Measurements from ENCODE around the gene CFAP20DC.

The CFAP20DC gene

DNA sequence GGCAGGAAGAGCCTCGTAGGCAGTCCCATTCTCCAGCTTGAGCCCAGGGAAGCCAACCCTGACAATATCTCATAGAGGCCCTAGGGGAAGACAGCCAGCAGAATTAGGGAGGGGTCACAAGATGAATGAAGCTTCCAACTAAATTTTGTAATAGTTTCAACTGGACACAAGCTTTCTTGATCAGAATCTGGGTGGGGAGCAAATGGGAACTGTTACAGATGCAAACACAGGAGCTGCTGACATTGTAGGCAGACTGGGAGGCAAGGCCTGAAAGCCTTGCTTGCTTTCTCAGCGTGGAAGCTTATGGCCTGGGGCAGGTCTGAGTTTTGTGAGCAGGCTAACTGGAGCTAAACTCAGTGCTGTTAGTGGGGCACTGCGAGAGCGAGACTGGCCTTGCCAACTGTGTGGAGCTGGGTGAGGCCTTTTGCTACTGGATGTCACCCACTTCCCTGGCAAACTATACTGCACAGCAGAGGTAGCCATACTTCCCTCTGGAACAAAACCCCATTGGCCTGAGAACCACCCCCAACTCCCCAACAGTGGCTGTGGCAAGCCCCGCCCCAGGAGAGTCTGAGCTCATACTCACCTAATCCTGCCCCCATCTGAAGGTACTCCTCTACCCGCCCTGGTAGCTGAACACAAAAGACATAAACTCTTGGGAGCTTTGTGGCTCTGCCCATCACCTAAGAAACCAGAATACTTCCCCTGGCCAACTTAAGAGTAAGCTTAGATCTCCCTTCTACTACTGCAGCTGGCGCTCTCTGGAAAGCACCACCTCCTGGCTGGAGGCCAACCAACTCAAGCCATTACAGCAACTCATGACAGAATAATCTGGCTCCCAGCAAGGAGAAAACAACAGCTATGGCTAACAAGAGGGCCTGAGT, 42.9 kb downstream of the CFAP20DC start:
- DNase-seq (ENCODE audit: low read depth) = peak; percentile 4
- no peak overlapping the region for H3K4me3 ChIP-seq (ENCODE audit: low read depth, low read length)
- TF ChIP-seq CTCF (IDR thresholded peaks at IDR 0.05; ENCODE audit: insufficient read depth, low read depth, low read length, missing control alignments) = no peak

- no peak for DNase-seq (ENCODE audit: low read depth)
- H3K4me3 ChIP-seq (ENCODE audit: low read depth, low read length) = no peak overlapping the region
- TF ChIP-seq CTCF (IDR thresholded peaks at IDR 0.05; ENCODE audit: insufficient read depth, low read depth, low read length, missing control alignments) = no peak
Measured at GRCh38 chr3:59001675-59002074, 48.1 kb downstream of the CFAP20DC start.

DNA sequence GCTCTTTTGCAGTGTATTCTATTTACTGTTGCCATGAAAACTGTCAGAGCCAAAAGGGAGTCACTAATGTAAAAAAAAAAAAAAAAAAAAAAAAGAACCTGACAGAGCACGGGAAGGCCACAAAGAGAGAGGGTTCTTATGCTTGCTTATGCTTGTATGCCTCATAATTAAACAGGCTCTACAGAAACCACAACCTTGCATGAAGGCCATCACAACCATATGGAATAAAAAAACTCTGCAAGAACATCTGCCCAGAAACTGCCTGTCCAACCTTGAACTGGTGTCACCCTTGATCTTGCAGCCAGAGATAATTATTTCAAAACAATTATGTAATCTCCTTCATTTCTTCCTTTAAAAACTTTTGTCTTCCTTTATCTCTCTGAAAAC, 50.1 kb downstream of the CFAP20DC start:
- H3K4me3 ChIP-seq (ENCODE audit: low read depth, low read length) = no peak overlapping the region
- no peak for TF ChIP-seq CTCF (IDR thresholded peaks at IDR 0.05; ENCODE audit: insufficient read depth, low read depth, low read length, missing control alignments)
- DNase-seq (ENCODE audit: low read depth) = no peak

GRCh38 chr3:58999134-58999773, 50.6 kb downstream of the CFAP20DC start:
- no peak for TF ChIP-seq CTCF (IDR thresholded peaks at IDR 0.05; ENCODE audit: insufficient read depth, low read depth, low read length, missing control alignments)
- no peak for DNase-seq (ENCODE audit: low read depth)
- H3K4me3 ChIP-seq (ENCODE audit: low read depth, low read length) = no peak overlapping the region

GRCh38 chr3:58998476-58999117, 51.2 kb downstream of the CFAP20DC start:
- no peak overlapping the region for H3K4me3 ChIP-seq (ENCODE audit: low read depth, low read length)
- peak; percentile 14 for DNase-seq (ENCODE audit: low read depth)
- TF ChIP-seq CTCF (IDR thresholded peaks at IDR 0.05; ENCODE audit: insufficient read depth, low read depth, low read length, missing control alignments) = no peak

DNA sequence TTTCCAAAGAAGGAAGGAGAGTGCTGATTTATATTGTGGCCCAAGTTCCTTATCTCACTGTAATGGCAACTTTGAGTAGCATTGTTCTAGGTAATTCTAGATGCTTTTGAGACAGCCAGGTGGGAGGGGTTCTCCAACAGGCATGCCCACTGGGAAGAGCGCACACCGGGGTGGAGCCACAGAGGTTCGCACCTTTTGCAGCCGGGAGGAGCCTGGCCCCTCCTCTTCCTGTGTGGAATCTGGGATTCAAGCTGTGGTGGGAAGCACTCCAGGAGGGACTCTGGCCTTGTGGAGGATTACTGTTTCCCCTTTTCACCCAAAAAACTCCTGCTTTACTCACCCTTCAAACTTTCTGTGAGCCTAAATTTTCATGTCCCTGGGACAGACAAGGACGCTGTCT, 53.1 kb downstream of the CFAP20DC start:
- no peak overlapping the region for H3K4me3 ChIP-seq (ENCODE audit: low read depth, low read length)
- no peak for DNase-seq (ENCODE audit: low read depth)
- no peak for TF ChIP-seq CTCF (IDR thresholded peaks at IDR 0.05; ENCODE audit: insufficient read depth, low read depth, low read length, missing control alignments)
